HEK293 (cell line): Measurements from ENCODE around the gene LHFPL4.

Experiments used
- CTCF ChIP-seq: fragments of 450-650 bp; formaldehyde crosslinking; IDR thresholded peaks from 2 replicates; pipeline ENCODE4 v1.5.1; 2016; ENCODE audit warnings: missing biosample characterization, missing genetic modification characterization
- GLIS2 ChIP-seq: fragments of 450-650 bp; formaldehyde crosslinking; IDR thresholded peaks from 2 replicates; pipeline ENCODE4 v1.5.1; 2016; ENCODE audit warnings: missing biosample characterization, missing genetic modification characterization
- KLF16 ChIP-seq: fragments of 450-650 bp; formaldehyde crosslinking; IDR thresholded peaks from 2 replicates; pipeline ENCODE4 v1.5.1; 2017; ENCODE audit warnings: missing biosample characterization, missing genetic modification characterization
- MYNN ChIP-seq: fragments of 450-650 bp; formaldehyde crosslinking; IDR thresholded peaks from 2 replicates; pipeline ENCODE4 v1.5.1; 2016; ENCODE audit warnings: missing biosample characterization, missing genetic modification characterization, borderline replicate concordance
- PATZ1 ChIP-seq: fragments of 450-650 bp; formaldehyde crosslinking; IDR thresholded peaks from 2 replicates; pipeline ENCODE4 v1.5.1; 2016; ENCODE audit warnings: missing biosample characterization, missing genetic modification characterization
- YY1 ChIP-seq: fragments of 450-650 bp; formaldehyde crosslinking; IDR thresholded peaks from 2 replicates; pipeline ENCODE4 v1.5.1; 2018; ENCODE audit warnings: missing biosample characterization, missing genetic modification characterization
- ZBTB21 ChIP-seq: fragments of 450-650 bp; formaldehyde crosslinking; IDR thresholded peaks from 2 replicates; pipeline ENCODE4 v1.5.1; 2017; ENCODE audit warnings: missing biosample characterization, missing genetic modification characterization
- ZNF24 ChIP-seq: fragments of 450-650 bp; formaldehyde crosslinking; IDR thresholded peaks from 2 replicates; pipeline ENCODE4 v1.5.1; 2016; ENCODE audit warnings: missing biosample characterization, missing genetic modification characterization
- ZNF280D ChIP-seq: fragments of 450-650 bp; formaldehyde crosslinking; IDR thresholded peaks from 2 replicates; pipeline ENCODE4 v1.5.1; 2016; ENCODE audit warnings: missing biosample characterization, missing genetic modification characterization
- ZNF416 ChIP-seq: fragments of 450-650 bp; formaldehyde crosslinking; IDR thresholded peaks from 2 replicates; pipeline ENCODE4 v1.5.1; 2016; ENCODE audit warnings: missing biosample characterization, missing genetic modification characterization
- ZNF449 ChIP-seq: fragments of 450-650 bp; formaldehyde crosslinking; IDR thresholded peaks from 2 replicates; pipeline ENCODE4 v1.5.1; 2017; ENCODE audit warnings: missing biosample characterization, mild to moderate bottlenecking, missing genetic modification characterization, moderate library complexity
- ZNF555 ChIP-seq: fragments of 450-650 bp; formaldehyde crosslinking; conservative IDR thresholded peaks from 2 replicates; pipeline ENCODE4 v1.5.1; 2017; ENCODE audit warnings: missing biosample characterization, mild to moderate bottlenecking, missing genetic modification characterization, inconsistent platforms

- TF ChIP-seq CTCF (no peak), KLF16 (tag by site-specific recombination) (no peak), ZBTB21 (tag by site-specific recombination) (no peak), MYNN (tag by site-specific recombination) (no peak), ZNF449 (tag by site-specific recombination) (no peak), YY1 (tag by site-specific recombination) (no peak), GLIS2 (tag by site-specific recombination) (no peak), ZNF280D (tag by site-specific recombination) (no peak), ZNF24 (no peak), ZNF416 (tag by site-specific recombination) (no peak), PATZ1 (tag by site-specific recombination) (no peak), ZNF555 (tag by site-specific recombination) (no peak)
Observed at GRCh38 chr3:9452417-9452816, 101.2 kb downstream of the LHFPL4 start.
